Measurements from ENCODE around the gene KSR1. TPM values are rescaled to one million over a fixed set of nuclear protein-coding genes. Genes with fewer than 3 reads are reported as not detected.

The KSR1 gene
- polyA plus RNA-seq, 1 donor from 2014 or later: 9.2 TPM

- no peaks in the 10 kb centered on the region for H4K20me1 ChIP-seq (ENCODE audit: insufficient read depth)
- H3K79me2 ChIP-seq (replicated peaks; ENCODE audit: insufficient read depth, low read length): no peaks in the 10 kb centered on the region
- H3K36me3 ChIP-seq (ENCODE audit: insufficient read depth, low read length): no peaks in the 10 kb centered on the region
- no peak overlapping the region for H3K9ac ChIP-seq (ENCODE audit: low read length)
- no peak overlapping the region for H3K4me2 ChIP-seq (ENCODE audit: low read length)
- TF ChIP-seq MXI1 (conservative IDR thresholded peaks at IDR 0.05; ENCODE audit: poor library complexity, severe bottlenecking) (no peak), REST (IDR thresholded peaks at IDR 0.05; ENCODE audit: borderline replicate concordance) (no peak), EZH2 (IDR thresholded peaks at IDR 0.05; ENCODE audit: borderline replicate concordance, insufficient read depth, low read length, poor library complexity, severe bottlenecking) (no peak), RAD21 (conservative IDR thresholded peaks at IDR 0.05) (no peak), SMC3 (conservative IDR thresholded peaks at IDR 0.05; ENCODE audit: poor library complexity) (no peak), TAF1 (IDR thresholded peaks at IDR 0.05; ENCODE audit: low read depth) (no peak), CTCF (IDR thresholded peaks at IDR 0.05; ENCODE audit: poor library complexity, severe bottlenecking) (no peak)
- no peak overlapping the region for H3K27ac ChIP-seq (ENCODE audit: low read length)
- no peaks in the 10 kb centered on the region for H3K9me2 ChIP-seq (ENCODE audit: insufficient read depth, low read length)
- no peaks in the 10 kb centered on the region for H3K9me3 ChIP-seq (ENCODE audit: low read length)
- H2AFZ ChIP-seq (ENCODE audit: low read depth, low read length): no peak overlapping the region
- no peaks in the 10 kb centered on the region for H3F3A ChIP-seq (ENCODE audit: insufficient read depth, low read length, poor library complexity, severe bottlenecking)
- H3K4me3 ChIP-seq (ENCODE audit: low read length): no peak overlapping the region
- H3K27me3 ChIP-seq (ENCODE audit: insufficient read depth, low read depth, low read length): no peaks in the 10 kb centered on the region
Observed at GRCh38 chr17:27595208-27595607, 139.0 kb downstream of the KSR1 start.

GRCh38 chr17:27596096-27596495 lies 139.8 kb downstream of the KSR1 start:
- no peaks in the 10 kb centered on the region for H3K27me3 ChIP-seq (ENCODE audit: insufficient read depth, low read depth, low read length)
- H3K4me3 ChIP-seq (ENCODE audit: low read length): no peak overlapping the region
- no peaks in the 10 kb centered on the region for H3F3A ChIP-seq (ENCODE audit: insufficient read depth, low read length, poor library complexity, severe bottlenecking)
- H3K9ac ChIP-seq (ENCODE audit: low read length): no peak overlapping the region
- no peaks in the 10 kb centered on the region for H3K36me3 ChIP-seq (ENCODE audit: insufficient read depth, low read length)
- H4K20me1 ChIP-seq (ENCODE audit: insufficient read depth): no peaks in the 10 kb centered on the region
- no peaks in the 10 kb centered on the region for H3K9me2 ChIP-seq (ENCODE audit: insufficient read depth, low read length)
- no peak overlapping the region for H3K4me2 ChIP-seq (ENCODE audit: low read length)
- no peak for TF ChIP-seq SMC3 (conservative IDR thresholded peaks at IDR 0.05; ENCODE audit: poor library complexity)
- TF ChIP-seq POLR2AphosphoS5 (IDR thresholded peaks at IDR 0.05): no peak
- no peak for TF ChIP-seq EZH2 (IDR thresholded peaks at IDR 0.05; ENCODE audit: borderline replicate concordance, insufficient read depth, low read length, poor library complexity, severe bottlenecking)
- TF ChIP-seq MXI1 (conservative IDR thresholded peaks at IDR 0.05; ENCODE audit: poor library complexity, severe bottlenecking): no peak
- no peak for TF ChIP-seq RAD21 (conservative IDR thresholded peaks at IDR 0.05)
- TF ChIP-seq TAF1 (IDR thresholded peaks at IDR 0.05; ENCODE audit: low read depth): no peak
- no peaks in the 10 kb centered on the region for H3K79me2 ChIP-seq (replicated peaks; ENCODE audit: insufficient read depth, low read length)
- H2AFZ ChIP-seq (ENCODE audit: low read depth, low read length): no peak overlapping the region
- H3K27ac ChIP-seq (ENCODE audit: low read length): no peak overlapping the region
- no peaks in the 10 kb centered on the region for H3K9me3 ChIP-seq (ENCODE audit: low read length)
